ENCODE measurements around the gene NEUROD2.
"Not testable (repeated sequence)": the region's sequence is repeated elsewhere in the genome, so short reads cannot be mapped to it uniquely, and the experiment has no call there.

The NEUROD2 gene

GRCh38 chr17:39601758-39602532, 5.8 kb downstream of the NEUROD2 start:
- DNase-seq: no peak

- DNase-seq: no peak
Measured at GRCh38 chr17:39600997-39601597, 6.6 kb downstream of the NEUROD2 start.

- no peak for DNase-seq
Measured at GRCh38 chr17:39600288-39600996, 7.3 kb downstream of the NEUROD2 start.

- peak in 1 of 2 experiments; percentile 60 for DNase-seq
Measured at GRCh38 chr17:39599665-39600231, 8.0 kb downstream of the NEUROD2 start.

- peak; percentile 28 to 70 for DNase-seq
Measured at GRCh38 chr17:39599004-39599664, 8.6 kb downstream of the NEUROD2 start.

- peak; percentile 20 to 26 for DNase-seq
Measured at GRCh38 chr17:39598630-39599003, 9.1 kb downstream of the NEUROD2 start.

GRCh38 chr17:39598047-39598481, 9.7 kb downstream of the NEUROD2 start:
- DNase-seq: peak in 1 of 2 experiments; percentile 31

GRCh38 chr17:39597372-39598046, 10.2 kb downstream of the NEUROD2 start:
- DNase-seq: peak; percentile 54 to 55

GRCh38 chr17:39596543-39597267, 11.0 kb downstream of the NEUROD2 start:
- peak; percentile 69 to 71 for DNase-seq

GRCh38 chr17:39595928-39596510, 11.7 kb downstream of the NEUROD2 start:
- no peak for DNase-seq

GRCh38 chr17:39595294-39595693, 12.4 kb downstream of the NEUROD2 start:
- peak; percentile 21 to 55 for DNase-seq

- DNase-seq: peak; percentile 65 to 80
Measured at GRCh38 chr17:39593371-39593770, 14.3 kb downstream of the NEUROD2 start.

- DNase-seq: peak; percentile 49 to 53
Measured at GRCh38 chr17:39591958-39592954, 15.5 kb downstream of the NEUROD2 start.

- DNase-seq: not testable (repeated sequence)
Measured at GRCh38 chr17:39590180-39590579, 17.5 kb downstream of the NEUROD2 start.

GRCh38 chr17:39582658-39583057, 25.1 kb downstream of the NEUROD2 start:
- DNase-seq: no peak

GRCh38 chr17:39581759-39582085, 26.0 kb downstream of the NEUROD2 start:
- no peak for DNase-seq

- no peak for DNase-seq
Measured at GRCh38 chr17:39581071-39581758, 26.5 kb downstream of the NEUROD2 start.

GRCh38 chr17:39580082-39580468, 27.6 kb downstream of the NEUROD2 start:
- DNase-seq: no peak
